ENCODE measurements around the gene SVOP.
"Not testable (repeated sequence)": the region's sequence is repeated elsewhere in the genome, so short reads cannot be mapped to it uniquely, and the experiment has no call there.

Gene SVOP

DNA sequence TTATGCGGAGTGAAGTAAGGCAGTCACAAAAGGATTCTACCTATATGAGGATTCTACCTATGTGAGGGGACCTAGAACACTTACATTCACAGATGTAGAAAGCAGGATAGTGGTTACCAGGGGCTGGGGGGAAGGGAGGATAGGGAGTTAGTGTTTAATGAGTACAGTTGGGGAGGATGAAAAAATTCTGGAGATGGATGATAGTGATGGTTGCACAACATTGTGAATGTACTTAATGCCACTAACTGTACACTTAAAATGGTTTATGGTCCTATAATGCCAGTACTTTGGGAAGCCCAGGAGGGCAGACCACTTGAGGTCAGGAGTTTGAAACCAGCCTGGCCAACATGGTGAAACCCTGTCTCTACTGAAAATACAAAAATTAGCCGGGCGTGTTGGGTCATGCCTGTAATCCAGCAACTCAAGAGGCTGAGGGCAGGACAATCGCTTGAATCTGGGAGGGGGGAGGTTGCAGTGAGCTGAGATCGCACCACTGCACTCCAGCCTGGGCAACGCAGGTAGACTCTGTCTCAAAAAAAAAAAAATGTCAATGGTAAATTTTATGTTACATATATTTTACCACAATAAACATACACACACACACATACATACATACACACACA, 25.4 kb downstream of the SVOP start:
- H3K4me3 ChIP-seq (ENCODE audit: low read length in 2 of 2), result no peak overlapping the region
- H4K91ac ChIP-seq (ENCODE audit: low read depth, low read length, poor library complexity), result no peak overlapping the region
- no peak overlapping the region for H2AFZ ChIP-seq (ENCODE audit: low read length)
- H3K4ac ChIP-seq (ENCODE audit: low read length), result no peak overlapping the region
- H3K14ac ChIP-seq (ENCODE audit: low read length), result no peak overlapping the region
- H3K18ac ChIP-seq (ENCODE audit: low read length), result no peak overlapping the region
- H2AK5ac ChIP-seq (ENCODE audit: low read depth, low read length), result no peak overlapping the region
- H3K4me2 ChIP-seq (ENCODE audit: insufficient read depth, low read length, poor library complexity, severe bottlenecking), result no peak overlapping the region
- H3K27ac ChIP-seq (replicated peaks; ENCODE audit: low read length), result no peak overlapping the region
- DNase-seq (ENCODE audit: low spot score), result no peak
- no peaks in the 10 kb centered on the region for H3K9me3 ChIP-seq (replicated peaks in 1 of 2; ENCODE audit: control insufficient read depth in 2 of 2, insufficient read depth in 1 of 2, low read depth in 1 of 2, low read length in 2 of 2)
- no peak overlapping the region for H2BK5ac ChIP-seq (ENCODE audit: low read length)
- no peaks in the 10 kb centered on the region for H3K79me1 ChIP-seq (ENCODE audit: low read depth, low read length)
- no peaks in the 10 kb centered on the region for H3K27me3 ChIP-seq (ENCODE audit: control insufficient read depth in 3 of 3, insufficient read depth in 3 of 3, low read depth in 1 of 3, low read length in 3 of 3)
- no peak overlapping the region for H2BK15ac ChIP-seq (ENCODE audit: low read length)
- no peaks in the 10 kb centered on the region for H3K36me3 ChIP-seq (replicated peaks in 1 of 2; ENCODE audit: control insufficient read depth in 2 of 2, insufficient read depth in 2 of 2, low read length in 2 of 2)
- no peak overlapping the region for H4K8ac ChIP-seq (ENCODE audit: low read depth, low read length)
- H3K9ac ChIP-seq (ENCODE audit: low read depth, low read length, poor library complexity), result no peak overlapping the region
- no peak overlapping the region for H2BK12ac ChIP-seq (ENCODE audit: low read length)
- H3K23ac ChIP-seq (ENCODE audit: low read depth, low read length, poor library complexity), result no peak overlapping the region
- H3K4me1 ChIP-seq (ENCODE audit: control insufficient read depth in 2 of 2, insufficient read depth in 1 of 2, low read depth in 1 of 2, low read length in 2 of 2), result no peaks in the 10 kb centered on the region
- H2BK120ac ChIP-seq (ENCODE audit: low read depth, low read length), result no peak overlapping the region
- no CpG with 5 or more reads among the region's 6 CpGs for WGBS, 2 donors (ENCODE audit: extremely low coverage in 2 of 2, insufficient read length in 2 of 2, insufficient replicate concordance in 1 of 2)

DNA sequence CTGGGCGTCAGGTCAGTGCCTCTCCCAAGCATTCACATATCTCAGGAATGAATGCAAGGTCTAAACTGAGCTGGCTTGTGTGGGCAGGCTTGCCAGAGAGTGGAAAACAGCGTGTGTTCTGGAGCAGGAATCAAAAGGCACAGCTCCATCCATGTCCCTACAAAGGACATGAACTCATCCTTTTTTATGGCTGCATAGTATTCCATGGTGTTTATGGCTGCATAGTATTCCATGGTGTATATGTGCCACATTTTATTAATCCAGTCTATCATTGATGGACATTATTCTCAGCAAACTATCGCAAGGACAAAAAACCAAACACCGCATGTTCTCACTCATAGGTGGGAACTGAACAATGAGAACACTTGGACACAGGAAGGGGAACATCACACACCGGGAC, 30.8 kb downstream of the SVOP start:
- not testable (repeated sequence) for H3K79me1 ChIP-seq (ENCODE audit: low read depth, low read length); H2BK5ac ChIP-seq (ENCODE audit: low read length); H3K4me1 ChIP-seq (ENCODE audit: control insufficient read depth in 2 of 2, insufficient read depth in 1 of 2, low read depth in 1 of 2, low read length in 2 of 2); H3K4me3 ChIP-seq (ENCODE audit: low read length in 2 of 2); H3K27me3 ChIP-seq (ENCODE audit: control insufficient read depth in 3 of 3, insufficient read depth in 3 of 3, low read depth in 1 of 3, low read length in 3 of 3); H3K9me3 ChIP-seq (replicated peaks in 1 of 2; ENCODE audit: control insufficient read depth in 2 of 2, insufficient read depth in 1 of 2, low read depth in 1 of 2, low read length in 2 of 2); H2AFZ ChIP-seq (ENCODE audit: low read length); H2BK15ac ChIP-seq (ENCODE audit: low read length); H3K9ac ChIP-seq (ENCODE audit: low read depth, low read length, poor library complexity); H4K91ac ChIP-seq (ENCODE audit: low read depth, low read length, poor library complexity); H3K14ac ChIP-seq (ENCODE audit: low read length); H2BK120ac ChIP-seq (ENCODE audit: low read depth, low read length); H3K23ac ChIP-seq (ENCODE audit: low read depth, low read length, poor library complexity); DNase-seq (ENCODE audit: low spot score); H3K18ac ChIP-seq (ENCODE audit: low read length); H4K8ac ChIP-seq (ENCODE audit: low read depth, low read length); H2BK12ac ChIP-seq (ENCODE audit: low read length); H2AK5ac ChIP-seq (ENCODE audit: low read depth, low read length); H3K36me3 ChIP-seq (replicated peaks in 1 of 2; ENCODE audit: control insufficient read depth in 2 of 2, insufficient read depth in 2 of 2, low read length in 2 of 2); H3K4ac ChIP-seq (ENCODE audit: low read length); H3K4me2 ChIP-seq (ENCODE audit: insufficient read depth, low read length, poor library complexity, severe bottlenecking); H3K27ac ChIP-seq (replicated peaks; ENCODE audit: low read length)
- no CpG with 5 or more reads among the region's 5 CpGs for WGBS, 2 donors (ENCODE audit: extremely low coverage in 2 of 2, insufficient read length in 2 of 2, insufficient replicate concordance in 1 of 2)

- Histone ChIP-seq H3K14ac (ENCODE audit: low read length) (no peak overlapping the region), H3K36me3 (replicated peaks in 1 of 2; ENCODE audit: control insufficient read depth in 2 of 2, insufficient read depth in 2 of 2, low read length in 2 of 2) (no peaks in the 10 kb centered on the region), H2AK5ac (ENCODE audit: low read depth, low read length) (no peak overlapping the region), H2BK5ac (ENCODE audit: low read length) (no peak overlapping the region), H4K8ac (ENCODE audit: low read depth, low read length) (no peak overlapping the region), H2BK15ac (ENCODE audit: low read length) (no peak overlapping the region), H3K4ac (ENCODE audit: low read length) (no peak overlapping the region), H2BK120ac (ENCODE audit: low read depth, low read length) (no peak overlapping the region), H3K4me2 (ENCODE audit: insufficient read depth, low read length, poor library complexity, severe bottlenecking) (no peak overlapping the region), H3K18ac (ENCODE audit: low read length) (no peak overlapping the region), H2BK12ac (ENCODE audit: low read length) (no peak overlapping the region), H3K27me3 (ENCODE audit: control insufficient read depth in 3 of 3, insufficient read depth in 3 of 3, low read depth in 1 of 3, low read length in 3 of 3) (no peaks in the 10 kb centered on the region), H3K23ac (ENCODE audit: low read depth, low read length, poor library complexity) (no peak overlapping the region), H3K9ac (ENCODE audit: low read depth, low read length, poor library complexity) (peak overlapping the region; percentile 52), H3K27ac (replicated peaks; ENCODE audit: low read length) (no peak overlapping the region), H3K4me1 (ENCODE audit: control insufficient read depth in 2 of 2, insufficient read depth in 1 of 2, low read depth in 1 of 2, low read length in 2 of 2) (no peaks in the 10 kb centered on the region), H3K79me1 (ENCODE audit: low read depth, low read length) (no peaks in the 10 kb centered on the region), H3K4me3 (ENCODE audit: low read length in 2 of 2) (no peak overlapping the region), H3K9me3 (replicated peaks in 1 of 2; ENCODE audit: control insufficient read depth in 2 of 2, insufficient read depth in 1 of 2, low read depth in 1 of 2, low read length in 2 of 2) (no peaks in the 10 kb centered on the region), H2AFZ (ENCODE audit: low read length) (no peak overlapping the region), H4K91ac (ENCODE audit: low read depth, low read length, poor library complexity) (no peak overlapping the region)
- WGBS, 2 donors (ENCODE audit: extremely low coverage in 2 of 2, insufficient read length in 2 of 2, insufficient replicate concordance in 1 of 2), result no CpG with 5 or more reads among the region's 5 CpGs
- no peak for DNase-seq (ENCODE audit: low spot score)
Observed at GRCh38 chr12:108989376-108989775, 31.5 kb downstream of the SVOP start.

DNA sequence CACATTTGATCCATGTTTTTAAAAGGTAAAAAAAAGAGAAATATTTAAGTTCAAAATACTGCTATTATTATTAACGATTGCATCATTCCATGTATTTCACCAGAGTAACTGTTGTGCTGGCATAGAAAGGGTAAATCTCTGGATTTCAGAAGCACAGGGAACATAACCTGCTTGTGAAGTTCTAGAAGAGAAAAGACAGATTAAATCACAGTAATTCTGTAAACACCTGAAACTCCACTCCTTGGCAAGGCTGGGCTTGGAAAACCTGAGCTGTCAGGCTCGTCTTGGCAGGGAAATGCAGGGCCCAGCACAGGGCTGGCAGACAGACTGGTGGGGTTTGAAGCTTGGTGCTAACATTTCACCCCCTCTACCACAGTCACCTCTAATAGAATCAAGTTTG, 35.1 kb downstream of the SVOP start:
- Histone ChIP-seq H2AK5ac (ENCODE audit: low read depth, low read length) (no peak overlapping the region), H3K4me1 (ENCODE audit: control insufficient read depth in 2 of 2, insufficient read depth in 1 of 2, low read depth in 1 of 2, low read length in 2 of 2) (peaks cover 0 to 2% of the 10 kb centered on the region in 2 donors), H3K4ac (ENCODE audit: low read length) (no peak overlapping the region), H3K79me1 (ENCODE audit: low read depth, low read length) (no peaks in the 10 kb centered on the region), H3K18ac (ENCODE audit: low read length) (no peak overlapping the region), H3K9me3 (replicated peaks in 1 of 2; ENCODE audit: control insufficient read depth in 2 of 2, insufficient read depth in 1 of 2, low read depth in 1 of 2, low read length in 2 of 2) (peaks cover 0 to 7% of the 10 kb centered on the region in 2 donors), H3K27me3 (ENCODE audit: control insufficient read depth in 3 of 3, insufficient read depth in 3 of 3, low read depth in 1 of 3, low read length in 3 of 3) (no peaks in the 10 kb centered on the region), H2BK15ac (ENCODE audit: low read length) (no peak overlapping the region), H3K9ac (ENCODE audit: low read depth, low read length, poor library complexity) (no peak overlapping the region), H4K91ac (ENCODE audit: low read depth, low read length, poor library complexity) (no peak overlapping the region), H2BK5ac (ENCODE audit: low read length) (no peak overlapping the region), H2BK12ac (ENCODE audit: low read length) (no peak overlapping the region), H2BK120ac (ENCODE audit: low read depth, low read length) (no peak overlapping the region), H3K36me3 (replicated peaks in 1 of 2; ENCODE audit: control insufficient read depth in 2 of 2, insufficient read depth in 2 of 2, low read length in 2 of 2) (peaks cover 0 to 1% of the 10 kb centered on the region in 2 donors), H3K23ac (ENCODE audit: low read depth, low read length, poor library complexity) (no peak overlapping the region), H3K27ac (replicated peaks; ENCODE audit: low read length) (no peak overlapping the region), H3K14ac (ENCODE audit: low read length) (no peak overlapping the region), H3K4me2 (ENCODE audit: insufficient read depth, low read length, poor library complexity, severe bottlenecking) (no peak overlapping the region), H2AFZ (ENCODE audit: low read length) (no peak overlapping the region), H4K8ac (ENCODE audit: low read depth, low read length) (no peak overlapping the region), H3K4me3 (ENCODE audit: low read length in 2 of 2) (no peak overlapping the region)
- no peak for DNase-seq (ENCODE audit: low spot score)
- WGBS, 2 donors (ENCODE audit: extremely low coverage in 2 of 2, insufficient read length in 2 of 2, insufficient replicate concordance in 1 of 2), result no CpG with 5 or more reads among the region's 2 CpGs

Measured in neuronal stem cell (in vitro differentiated cells).